ENCODE measurements around the gene ARID4B.

GRCh38 chr1:235326719-235327558, 1.0 kb downstream of the ARID4B start:
- TF ChIP-seq CTCF (IDR thresholded peaks at IDR 0.05) = no peak
- TF ChIP-seq POLR2A (IDR thresholded peaks at IDR 0.05) = no peak

All from lower leg skin (tissue), 3 donors.